BE2C (cell line): ENCODE data around the gene PIGS.

Source experiments
- DNase-seq: peaks from one replicate; pipeline ENCODE4 v3.0.0-alpha.2; 2020
- H3K27me3 ChIP-seq: fragments of 250-450 bp; sonication (Bioruptor Pico); 2 replicates; pipeline ENCODE4 v1.5.1; 2020; ENCODE audit warnings: mild to moderate bottlenecking
- H3K36me3 ChIP-seq: fragments of 250-450 bp; sonication (Bioruptor Pico); 2 replicates; pipeline ENCODE4 v1.5.1; 2020; ENCODE audit warnings: mild to moderate bottlenecking
- H3K4me1 ChIP-seq: fragments of 250-450 bp; sonication (Bioruptor Pico); 2 replicates; pipeline ENCODE4 v1.5.1; 2020
- H3K4me3 ChIP-seq: 2 replicates; pipeline ENCODE4 v1.5.1; 2011; ENCODE audit warnings: low read depth, low read length
- H3K9me3 ChIP-seq: fragments of 250-450 bp; sonication (Bioruptor Pico); 2 replicates; pipeline ENCODE4 v1.5.1; 2020
- CTCF ChIP-seq: IDR thresholded peaks from 2 replicates; pipeline ENCODE4 v1.5.1; 2012; ENCODE audit warnings: mild to moderate bottlenecking, low read depth, low read length

PIGS gene

GRCh38 chr17:28544402-28545140 is 26.8 kb downstream of the PIGS start:
- Histone ChIP-seq H3K4me3 (no peak overlapping the region), H3K36me3 (no peaks in the 10 kb centered on the region), H3K9me3 (no peaks in the 10 kb centered on the region), H3K4me1 (no peaks in the 10 kb centered on the region), H3K27me3 (no peaks in the 10 kb centered on the region)
- DNase-seq, result no peak
- TF ChIP-seq CTCF, result no peak

GRCh38 chr17:28541439-28541838 is 29.9 kb downstream of the PIGS start:
- Histone ChIP-seq H3K4me1 (no peaks in the 10 kb centered on the region), H3K27me3 (no peaks in the 10 kb centered on the region), H3K4me3 (no peak overlapping the region), H3K9me3 (no peaks in the 10 kb centered on the region), H3K36me3 (no peaks in the 10 kb centered on the region)
- no peak for TF ChIP-seq CTCF
- DNase-seq, result no peak

GRCh38 chr17:28540231-28540630 is 31.1 kb downstream of the PIGS start:
- Histone ChIP-seq H3K27me3 (no peaks in the 10 kb centered on the region), H3K9me3 (no peaks in the 10 kb centered on the region), H3K4me1 (no peaks in the 10 kb centered on the region), H3K36me3 (no peaks in the 10 kb centered on the region), H3K4me3 (no peak overlapping the region)
- peak; percentile 33 for DNase-seq
- no peak for TF ChIP-seq CTCF

GRCh38 chr17:28538296-28538895 is 32.9 kb downstream of the PIGS start:
- Histone ChIP-seq H3K9me3 (no peaks in the 10 kb centered on the region), H3K4me1 (no peaks in the 10 kb centered on the region), H3K27me3 (no peaks in the 10 kb centered on the region), H3K36me3 (no peaks in the 10 kb centered on the region), H3K4me3 (no peak overlapping the region)
- no peak for TF ChIP-seq CTCF
- no peak for DNase-seq

- no peaks in the 10 kb centered on the region for H3K27me3 ChIP-seq
- H3K4me1 ChIP-seq, result no peaks in the 10 kb centered on the region
- no peaks in the 10 kb centered on the region for H3K9me3 ChIP-seq
- H3K36me3 ChIP-seq, result no peaks in the 10 kb centered on the region
- H3K4me3 ChIP-seq, result no peak overlapping the region
- no peak for TF ChIP-seq CTCF
- no peak for DNase-seq
These were observed 34.1 kb downstream of the PIGS start for GRCh38 chr17:28537219-28537610.

- H3K4me1 ChIP-seq, result no peaks in the 10 kb centered on the region
- no peak for DNase-seq
- no peak for TF ChIP-seq CTCF
- H3K4me3 ChIP-seq, result no peak overlapping the region
- no peaks in the 10 kb centered on the region for H3K36me3 ChIP-seq
- H3K27me3 ChIP-seq, result no peaks in the 10 kb centered on the region
- no peaks in the 10 kb centered on the region for H3K9me3 ChIP-seq
These were observed 34.6 kb downstream of the PIGS start for GRCh38 chr17:28536532-28537218.
